HG02759 (cell line): ENCODE measurements around the gene OR11G2.
"Not testable (repeated sequence)": the region's sequence is repeated elsewhere in the genome, so short reads cannot be mapped to it uniquely, and the experiment has no call there.

ENCODE experiments used
- ATAC-seq: cut with Tn5 transposase; IDR thresholded peaks from one replicate; pipeline ENCODE4 v1.9.1; 2021; ENCODE audit warnings: mild to moderate bottlenecking, moderate library complexity; ENCODE audit not compliant: unreplicated experiment

Gene OR11G2

DNA sequence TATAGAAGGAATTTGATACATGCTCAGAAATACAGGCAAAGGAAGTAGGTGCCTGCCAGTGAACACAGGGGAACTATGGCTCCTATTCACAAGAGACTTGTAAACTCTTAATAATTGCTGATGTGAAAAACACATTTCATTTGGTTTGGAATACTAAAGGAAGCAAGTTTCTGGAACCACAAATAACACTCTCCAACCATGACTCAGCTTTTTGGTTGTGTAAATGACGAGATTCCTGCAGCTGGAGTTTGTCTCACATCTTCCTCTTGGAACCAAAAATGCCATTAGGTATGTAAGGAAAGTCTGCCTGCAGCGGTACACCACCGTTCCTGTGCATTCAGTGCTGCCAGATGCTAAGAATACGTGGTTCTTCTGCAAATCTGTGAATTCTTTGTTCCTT, 28.3 kb downstream of the OR11G2 start:
- ATAC-seq: no peak

GRCh38 chr14:20223410-20223809, 32.7 kb downstream of the OR11G2 start, which contains the start of gene OR11H6:
Gene OR11H6 (plus strand): TSS chr14:20223710. CDS start chr14:20223710, 0 bp downstream.
- ATAC-seq: no peak

DNA sequence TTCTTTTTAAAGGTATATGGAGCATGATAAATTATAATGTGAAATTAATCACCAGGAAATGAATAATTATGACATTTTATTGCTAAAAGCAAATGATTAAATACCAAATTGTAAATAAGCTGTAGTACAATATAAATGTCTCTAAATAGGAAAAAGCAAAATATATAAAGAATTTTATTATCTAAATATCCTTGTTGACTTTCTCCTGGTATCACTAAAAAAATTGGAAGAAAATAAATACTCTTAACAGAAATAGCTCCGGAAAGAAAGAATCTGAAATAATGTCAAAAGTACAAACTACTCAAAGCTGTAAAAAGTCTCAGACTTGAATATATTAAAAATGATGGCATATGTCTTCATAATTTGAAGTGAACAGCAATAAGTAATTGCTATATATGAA, 38.0 kb downstream of the OR11G2 start, which contains the start of gene OR11H7:
Gene OR11H7 (plus strand): TSS at position 301 of the 400 bp plus-strand sequence.
- ATAC-seq: no peak

- ATAC-seq: not testable (repeated sequence)
Measured at GRCh38 chr14:20235415-20235814, 44.7 kb downstream of the OR11G2 start.

- ATAC-seq: no peak
Measured at GRCh38 chr14:20247646-20248246, 57.0 kb downstream of the OR11G2 start.
